Tibial artery (tissue), 4 donors: ENCODE measurements around the gene ISOC2.

Source experiments
- DNase-seq, 2 donors: peaks; one replicate each; pipeline ENCODE4 v3.0.0-alpha.2; 2019
- H3K27ac ChIP-seq, 2 donors: fragments of 200-600 bp; sonication (generic) in 1 of 2; 1 replicate in 1 of 2; 2 replicates in 1 of 2; pipeline ENCODE4 v1.5.1; 2018 to 2019; ENCODE audit warnings: mild to moderate bottlenecking in 1 of 2
- H3K27me3 ChIP-seq, 2 donors: fragments of 200-600 bp; sonication (generic) in 1 of 2; one replicate each; pipeline versions ENCODE4 v1.5.1 to v1.6.0; 2016 to 2019
- H3K36me3 ChIP-seq, 3 donors: fragments of 200-600 bp; sonication (generic) in 2 of 3; one replicate each; pipeline ENCODE4 v1.5.1; 2016 to 2019; ENCODE audit warnings: mild to moderate bottlenecking in 2 of 3
- H3K4me1 ChIP-seq, 4 donors: fragments of 200-600 bp; sonication (generic) in 2 of 4; 1 replicate in 3 of 4; 2 replicates in 1 of 4; pipeline ENCODE4 v1.5.1; 2016 to 2019
- H3K4me3 ChIP-seq, 2 donors: fragments of 200-600 bp; sonication (generic) in 1 of 2; 1 replicate in 1 of 2; 2 replicates in 1 of 2; pipeline ENCODE4 v1.5.1; 2018 to 2019; ENCODE audit warnings: mild to moderate bottlenecking in 2 of 2
- H3K9me3 ChIP-seq, 3 donors: fragments of 200-600 bp; sonication (generic) in 1 of 3; one replicate each; pipeline ENCODE4 v1.5.1; 2016 to 2019
- intact Hi-C: fragments of 100-400 bp; cut with DNase I; formaldehyde crosslinking; loops from one replicate; pipeline ENCODE4 v1.15.0; 2023; ENCODE audit warnings: low total_unique reads
- TF ChIP-seq, protein P1 (sequence below), 2 experiments: fragments of 200-600 bp in 1 of 2; fragments of 450-650 bp in 1 of 2; IDR thresholded peaks; one replicate each; pipeline ENCODE4 v1.5.1; 2017 to 2019; ENCODE audit warnings: antibody characterized with exemption in 2 of 2, mild to moderate bottlenecking in 1 of 2, moderate library complexity in 1 of 2

The ISOC2 gene

DNA sequence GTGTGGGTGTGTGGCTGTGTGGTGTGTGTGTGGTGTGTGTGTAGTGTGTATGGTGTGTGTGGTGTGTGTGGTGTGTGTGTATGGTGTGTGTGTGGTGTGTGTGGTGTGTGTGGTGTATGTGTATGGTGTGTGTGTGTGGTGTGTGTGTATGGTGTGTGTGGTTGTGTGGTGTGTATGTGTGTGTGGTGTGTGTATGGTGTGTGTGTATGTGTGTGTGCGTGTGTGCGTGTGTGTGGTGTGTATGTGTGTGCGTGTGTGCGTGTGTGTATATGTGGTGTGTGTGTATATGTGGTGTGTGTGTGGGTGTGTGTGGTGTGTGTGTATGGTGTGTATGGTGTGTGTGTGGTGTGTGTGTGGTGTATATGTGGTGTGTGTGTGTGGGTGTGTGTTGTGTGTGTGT is 26.4 kb downstream of the ISOC2 start:
- intact Hi-C loops: no loop called here
- Histone ChIP-seq H3K4me3 (no peak overlapping the region), H3K27ac (no peak overlapping the region), H3K4me1 (peaks cover 0 to 5% (median 0%) of the 10 kb centered on the region in 4 donors), H3K27me3 (peaks cover 5 to 79% of the 10 kb centered on the region in 2 donors), H3K9me3 (no peaks in the 10 kb centered on the region), H3K36me3 (no peaks in the 10 kb centered on the region)
- DNase-seq: no peak
- TF ChIP-seq, protein P1, sequence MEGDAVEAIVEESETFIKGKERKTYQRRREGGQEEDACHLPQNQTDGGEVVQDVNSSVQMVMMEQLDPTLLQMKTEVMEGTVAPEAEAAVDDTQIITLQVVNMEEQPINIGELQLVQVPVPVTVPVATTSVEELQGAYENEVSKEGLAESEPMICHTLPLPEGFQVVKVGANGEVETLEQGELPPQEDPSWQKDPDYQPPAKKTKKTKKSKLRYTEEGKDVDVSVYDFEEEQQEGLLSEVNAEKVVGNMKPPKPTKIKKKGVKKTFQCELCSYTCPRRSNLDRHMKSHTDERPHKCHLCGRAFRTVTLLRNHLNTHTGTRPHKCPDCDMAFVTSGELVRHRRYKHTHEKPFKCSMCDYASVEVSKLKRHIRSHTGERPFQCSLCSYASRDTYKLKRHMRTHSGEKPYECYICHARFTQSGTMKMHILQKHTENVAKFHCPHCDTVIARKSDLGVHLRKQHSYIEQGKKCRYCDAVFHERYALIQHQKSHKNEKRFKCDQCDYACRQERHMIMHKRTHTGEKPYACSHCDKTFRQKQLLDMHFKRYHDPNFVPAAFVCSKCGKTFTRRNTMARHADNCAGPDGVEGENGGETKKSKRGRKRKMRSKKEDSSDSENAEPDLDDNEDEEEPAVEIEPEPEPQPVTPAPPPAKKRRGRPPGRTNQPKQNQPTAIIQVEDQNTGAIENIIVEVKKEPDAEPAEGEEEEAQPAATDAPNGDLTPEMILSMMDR (IDR thresholded peaks at IDR 0.05): no peak

GRCh38 chr19:55434356-55434919 is 27.0 kb downstream of the ISOC2 start:
- peaks cover 0 to 5% (median 0%) of the 10 kb centered on the region in 4 donors for H3K4me1 ChIP-seq
- TF ChIP-seq, protein P1 (IDR thresholded peaks at IDR 0.05): no peak
- no peak overlapping the region for H3K27ac ChIP-seq
- H3K4me3 ChIP-seq: no peak overlapping the region
- DNase-seq: no peak
- peaks cover 5 to 79% of the 10 kb centered on the region in 2 donors for H3K27me3 ChIP-seq
- intact Hi-C loops: no loop called here
- no peaks in the 10 kb centered on the region for H3K36me3 ChIP-seq
- no peaks in the 10 kb centered on the region for H3K9me3 ChIP-seq

GRCh38 chr19:55433292-55433691 is 28.1 kb downstream of the ISOC2 start:
- intact Hi-C loops: no loop called here
- TF ChIP-seq, protein P1 (IDR thresholded peaks at IDR 0.05): no peak
- no peak overlapping the region for H3K4me3 ChIP-seq

GRCh38 chr19:55432241-55432959 is 29.0 kb downstream of the ISOC2 start:
- TF ChIP-seq, protein P1 (IDR thresholded peaks at IDR 0.05): no peak
- H3K27ac ChIP-seq: no peak overlapping the region
- no peaks in the 10 kb centered on the region for H3K36me3 ChIP-seq
- no peak for DNase-seq
- H3K9me3 ChIP-seq: no peaks in the 10 kb centered on the region
- H3K4me1 ChIP-seq: peaks cover 0 to 5% (median 0%) of the 10 kb centered on the region in 4 donors
- H3K4me3 ChIP-seq: no peak overlapping the region
- peaks cover 5 to 77% of the 10 kb centered on the region in 2 donors for H3K27me3 ChIP-seq
- intact Hi-C loops: no loop called here

More at GRCh38 chr19:55433292-55433691, 28.1 kb downstream of the ISOC2 start:
- no peaks in the 10 kb centered on the region for H3K9me3 ChIP-seq
- H3K27ac ChIP-seq: no peak overlapping the region
- no peaks in the 10 kb centered on the region for H3K36me3 ChIP-seq
- peaks cover 0 to 5% (median 0%) of the 10 kb centered on the region in 4 donors for H3K4me1 ChIP-seq
- H3K27me3 ChIP-seq: peaks cover 5 to 79% of the 10 kb centered on the region in 2 donors
- DNase-seq: no peak

GRCh38 chr19:55431183-55431582 is 30.3 kb downstream of the ISOC2 start:
- DNase-seq: no peak
- Histone ChIP-seq H3K36me3 (no peaks in the 10 kb centered on the region), H3K4me1 (peaks cover 0 to 5% (median 0%) of the 10 kb centered on the region in 4 donors), H3K27me3 (peaks cover 5 to 77% of the 10 kb centered on the region in 2 donors), H3K27ac (no peak overlapping the region), H3K4me3 (no peak overlapping the region), H3K9me3 (no peaks in the 10 kb centered on the region)
- TF ChIP-seq, protein P1 (IDR thresholded peaks at IDR 0.05): no peak
- intact Hi-C loops: no loop called here
